Prostate gland (tissue), 2 donors: Measurements from ENCODE around the gene IGF2. TPM values are rescaled to one million over a fixed set of nuclear protein-coding genes. Genes with fewer than 3 reads are reported as not detected.

ENCODE experiments used
- DNase-seq: peaks from one replicate; pipeline ENCODE4 v3.0.0-alpha.2; 2019; ENCODE audit warnings: low spot score
- H3K27ac ChIP-seq, 2 donors: fragments of 200-600 bp; sonication (generic); 2 replicates each; pipeline ENCODE4 v1.5.1; 2017 to 2019
- H3K27me3 ChIP-seq: fragments of 200-600 bp; sonication (generic); replicated peaks from 2 replicates; pipeline ENCODE4 v1.5.1; 2019; ENCODE audit not compliant: insufficient read depth
- H3K36me3 ChIP-seq, 2 donors: fragments of 200-600 bp; sonication (generic); 1 replicate in 1 of 2; 2 replicates in 1 of 2; pipeline versions ENCODE4 v1.5.1 to v1.8.1; 2017 to 2019
- H3K4me1 ChIP-seq: fragments of 200-600 bp; sonication (generic); replicated peaks from 2 replicates; pipeline ENCODE4 v1.5.1; 2019
- H3K4me3 ChIP-seq, 2 donors: fragments of 200-600 bp; sonication (generic); 2 replicates each; pipeline ENCODE4 v1.5.1; 2017 to 2019
- H3K9me3 ChIP-seq: fragments of 200-600 bp; sonication (generic); 2 replicates; pipeline ENCODE4 v1.5.1; 2017
- CTCF ChIP-seq, 4 experiments: fragments of 200-600 bp in 2 of 4; fragments of 450-650 bp in 2 of 4; sonication (generic) in 2 of 4; IDR thresholded peaks; 1 replicate in 3 of 4; 2 replicates in 1 of 4; pipeline ENCODE4 v1.5.1; 2016 to 2019; ENCODE audit warnings: antibody characterized with exemption in 4 of 4, mild to moderate bottlenecking in 2 of 4, moderate library complexity in 2 of 4
- POLR2A ChIP-seq: fragments of 450-650 bp; IDR thresholded peaks from one replicate; pipeline ENCODE4 v1.6.1; 2016; ENCODE audit warnings: antibody characterized with exemption, mild to moderate bottlenecking
- POLR2AphosphoS5 ChIP-seq: sonication (generic); formaldehyde crosslinking; IDR thresholded peaks from one replicate; pipeline ENCODE4 v1.6.1; 2017; ENCODE audit warnings: antibody characterized with exemption
- WGBS: methylation state at CpG from one replicate; pipeline ENCODE4 v1.1.5; 2018; 5-methylcytosine and 5-hydroxymethylcytosine counted together
- intact Hi-C: fragments of 100-400 bp; cut with DNase I; formaldehyde crosslinking; loops from one replicate; pipeline ENCODE4 v1.14.2; 2022
- total RNA-seq, 2 donors: library from RNA; depleted of rRNA; stranded (reverse); fragments of >200 nt; gene quantifications; one replicate each; pipeline ENCODE4 v1.1.0, GENCODE V29; 2016

Gene IGF2
- total RNA-seq, 2 donors from 2014 or later, result 4.1 to 80.7 TPM

- H3K27ac ChIP-seq, result no peak overlapping the region
- no peaks in the 10 kb centered on the region for H3K9me3 ChIP-seq
- intact Hi-C loops, result loop anchor here (10.0 kb wide), 2 partner anchors 231 to 501 kb away; no protein-coding TSS in a partner anchor
- DNase-seq, result no peak
- no peak for TF ChIP-seq POLR2A
- no peak for TF ChIP-seq CTCF (IDR thresholded peaks at IDR 0.05)
- TF ChIP-seq POLR2AphosphoS5, result no peak
- H3K27me3 ChIP-seq, result no peaks in the 10 kb centered on the region
- no peaks in the 10 kb centered on the region for H3K36me3 ChIP-seq
- 86% methylated on average over 25 of the region's 29 CpGs for WGBS
- no peaks in the 10 kb centered on the region for H3K4me1 ChIP-seq
- no peak overlapping the region for H3K4me3 ChIP-seq
Observed at GRCh38 chr11:2155511-2155910, 16.3 kb upstream of the IGF2 start.

- no peaks in the 10 kb centered on the region for H3K9me3 ChIP-seq
- H3K27ac ChIP-seq, result no peak overlapping the region
- TF ChIP-seq POLR2A (no peak), CTCF (IDR thresholded peaks at IDR 0.05) (no peak), POLR2AphosphoS5 (no peak)
- H3K36me3 ChIP-seq, result no peaks in the 10 kb centered on the region
- intact Hi-C loops, result loop anchor here (5.0 to 10.0 kb wide), 4 partner anchors 230 to 500 kb away; partner anchors contain the start of gene TNNI2
- H3K27me3 ChIP-seq, result no peaks in the 10 kb centered on the region
- H3K4me3 ChIP-seq, result no peak overlapping the region
- WGBS, result 89% methylated on average over 17 of the region's 17 CpGs
- DNase-seq, result no peak
- no peaks in the 10 kb centered on the region for H3K4me1 ChIP-seq
Observed at GRCh38 chr11:2154889-2155288, 15.7 kb upstream of the IGF2 start.

GRCh38 chr11:2154195-2154585, 15.0 kb upstream of the IGF2 start:
- H3K4me1 ChIP-seq, result no peaks in the 10 kb centered on the region
- no peaks in the 10 kb centered on the region for H3K27me3 ChIP-seq
- no peak overlapping the region for H3K4me3 ChIP-seq
- no peaks in the 10 kb centered on the region for H3K9me3 ChIP-seq
- DNase-seq, result no peak
- intact Hi-C loops, result loop anchor here (5.0 to 10.0 kb wide), 4 partner anchors 229 to 499 kb away; partner anchors contain the start of gene TNNI2
- no peaks in the 10 kb centered on the region for H3K36me3 ChIP-seq
- TF ChIP-seq CTCF (IDR thresholded peaks at IDR 0.05) (no peak), POLR2A (no peak), POLR2AphosphoS5 (no peak)
- WGBS, result 75% methylated on average over 7 of the region's 7 CpGs
- no peak overlapping the region for H3K27ac ChIP-seq

- no peak for DNase-seq
- Histone ChIP-seq H3K36me3 (no peaks in the 10 kb centered on the region), H3K4me3 (no peak overlapping the region), H3K27ac (no peak overlapping the region), H3K4me1 (no peaks in the 10 kb centered on the region), H3K9me3 (no peaks in the 10 kb centered on the region), H3K27me3 (peaks cover 3% of the 10 kb centered on the region)
- no peak for TF ChIP-seq POLR2AphosphoS5
- no peak for TF ChIP-seq POLR2A
- no peak for TF ChIP-seq CTCF (IDR thresholded peaks at IDR 0.05)
- 66% methylated on average over 14 of the region's 14 CpGs for WGBS
- intact Hi-C loops, result loop anchor here (2.0 to 10.0 kb wide), 5 partner anchors 229 to 499 kb away; partner anchors contain the start of gene TNNI2
Observed at GRCh38 chr11:2153581-2154194, 14.5 kb upstream of the IGF2 start.
